Stimulated activated CD4-positive, alpha-beta T cell treated with anti-CD3 and anti-CD28 coated beads, Interleukin-4, amount 100 ng/mL, for 48 hours (primary cell): ENCODE results near the gene LRRC4C.

Source experiments
- DNase-seq, 2 donors: peaks; one replicate each; pipeline ENCODE4 v3.0.0-alpha.2; 2020; ENCODE audit warnings: low read depth in 2 of 2

Gene LRRC4C

GRCh38 chr11:40100162-40100553 is 1359.3 kb downstream of the LRRC4C start:
- no peak for DNase-seq

GRCh38 chr11:40099426-40100161 is 1359.9 kb downstream of the LRRC4C start:
- DNase-seq = no peak

GRCh38 chr11:40095446-40095845 is 1364.0 kb downstream of the LRRC4C start:
- DNase-seq = no peak

- DNase-seq = no peak
These were observed 1364.5 kb downstream of the LRRC4C start for GRCh38 chr11:40094954-40095353.

- DNase-seq = no peak
These were observed 1379.0 kb downstream of the LRRC4C start for GRCh38 chr11:40080434-40080833.
